ENCODE measurements around the gene MGAT4A.

DNA sequence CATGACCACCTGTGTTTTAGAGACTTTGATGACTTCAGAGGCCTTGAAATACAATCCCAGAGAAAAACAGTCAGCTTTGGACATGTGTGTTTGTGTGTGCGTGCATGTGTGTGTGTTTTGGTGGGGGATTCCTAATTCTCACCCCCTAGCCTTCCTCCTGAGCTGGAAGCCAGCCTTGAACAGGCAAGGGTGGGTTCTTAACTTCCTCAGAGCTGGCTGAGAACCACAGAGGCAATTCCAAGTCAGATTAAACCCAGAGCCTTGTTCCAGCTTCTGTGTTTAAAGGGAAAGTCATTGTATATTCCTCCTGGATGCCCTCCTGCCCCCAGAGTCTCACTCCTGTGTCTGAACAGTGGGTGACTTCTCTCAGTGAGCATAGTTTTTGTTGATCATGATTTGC lies 45.2 kb upstream of the MGAT4A start:
- TF ChIP-seq, protein P1, sequence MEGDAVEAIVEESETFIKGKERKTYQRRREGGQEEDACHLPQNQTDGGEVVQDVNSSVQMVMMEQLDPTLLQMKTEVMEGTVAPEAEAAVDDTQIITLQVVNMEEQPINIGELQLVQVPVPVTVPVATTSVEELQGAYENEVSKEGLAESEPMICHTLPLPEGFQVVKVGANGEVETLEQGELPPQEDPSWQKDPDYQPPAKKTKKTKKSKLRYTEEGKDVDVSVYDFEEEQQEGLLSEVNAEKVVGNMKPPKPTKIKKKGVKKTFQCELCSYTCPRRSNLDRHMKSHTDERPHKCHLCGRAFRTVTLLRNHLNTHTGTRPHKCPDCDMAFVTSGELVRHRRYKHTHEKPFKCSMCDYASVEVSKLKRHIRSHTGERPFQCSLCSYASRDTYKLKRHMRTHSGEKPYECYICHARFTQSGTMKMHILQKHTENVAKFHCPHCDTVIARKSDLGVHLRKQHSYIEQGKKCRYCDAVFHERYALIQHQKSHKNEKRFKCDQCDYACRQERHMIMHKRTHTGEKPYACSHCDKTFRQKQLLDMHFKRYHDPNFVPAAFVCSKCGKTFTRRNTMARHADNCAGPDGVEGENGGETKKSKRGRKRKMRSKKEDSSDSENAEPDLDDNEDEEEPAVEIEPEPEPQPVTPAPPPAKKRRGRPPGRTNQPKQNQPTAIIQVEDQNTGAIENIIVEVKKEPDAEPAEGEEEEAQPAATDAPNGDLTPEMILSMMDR (IDR thresholded peaks at IDR 0.05), result no peak
- TF ChIP-seq POLR2A (IDR thresholded peaks at IDR 0.05), result no peak

All from esophagus squamous epithelium (tissue), 4 donors.